Kidney tubule cell (primary cell): ENCODE measurements around the gene KHDC4.
"Not testable (repeated sequence)": the region's sequence is repeated elsewhere in the genome, so short reads cannot be mapped to it uniquely, and the experiment has no call there.

ENCODE experiments used
- DNase-seq: peaks from one replicate; pipeline ENCODE4 v3.0.0-alpha.2; 2018; ENCODE audit warnings: low spot score

KHDC4 gene

DNA sequence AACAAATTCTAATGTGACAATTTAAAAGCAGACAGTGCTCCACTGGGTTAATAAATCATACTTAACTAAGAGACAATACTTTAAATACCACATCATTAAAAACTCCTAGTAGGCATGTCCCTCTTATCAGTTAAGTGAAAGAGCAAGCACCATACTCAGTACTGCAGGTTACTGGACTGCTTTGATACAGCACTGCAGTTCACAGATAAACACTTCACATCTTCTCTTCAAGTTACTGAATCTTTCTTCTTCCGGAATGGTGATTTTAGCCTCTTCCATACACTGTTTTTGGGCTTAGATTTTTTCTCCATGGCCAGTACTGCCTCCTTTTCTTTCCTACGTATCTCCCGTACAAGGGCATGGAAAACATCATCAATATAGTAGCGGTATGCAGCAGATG, 34.1 kb downstream of the KHDC4 start:
- DNase-seq: no peak

DNA sequence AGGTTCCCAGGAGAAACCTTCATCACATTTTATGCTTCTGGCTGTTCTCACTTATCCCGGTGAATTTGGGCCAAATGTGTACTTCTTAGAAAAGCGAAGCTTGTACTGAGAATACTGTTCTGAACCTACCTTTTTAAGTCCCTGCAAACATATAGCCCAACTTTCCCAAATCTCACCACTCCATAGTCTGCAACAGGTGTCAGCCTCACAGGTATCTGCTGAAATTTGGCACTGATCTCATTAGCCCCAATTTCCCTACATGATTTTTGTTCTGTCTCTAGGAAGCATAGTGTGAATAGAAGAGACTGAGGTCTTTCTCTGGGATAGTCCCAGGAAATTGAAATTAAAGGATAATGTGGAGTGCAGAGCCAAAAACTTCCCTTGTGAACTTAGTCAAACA, 34.5 kb downstream of the KHDC4 start:
- no peak for DNase-seq

DNA sequence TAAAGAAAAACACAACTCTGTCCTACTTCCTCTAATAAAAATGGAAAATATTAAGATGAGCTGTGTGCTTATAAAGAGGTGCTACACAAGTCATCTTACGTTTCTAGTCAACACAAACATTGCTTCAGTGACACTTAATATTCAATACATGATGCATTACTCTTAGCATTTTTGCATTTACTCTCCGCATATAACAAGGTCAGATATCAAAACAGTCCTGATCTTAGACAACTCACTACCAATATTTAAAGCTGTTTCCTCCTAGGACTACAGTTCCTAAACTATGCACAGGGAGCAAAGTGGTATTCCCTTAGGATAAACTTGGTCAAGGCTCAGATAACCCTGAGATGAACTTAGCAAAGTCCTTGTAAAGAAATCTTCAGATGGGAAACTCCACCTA, 35.3 kb downstream of the KHDC4 start:
- DNase-seq: no peak

DNA sequence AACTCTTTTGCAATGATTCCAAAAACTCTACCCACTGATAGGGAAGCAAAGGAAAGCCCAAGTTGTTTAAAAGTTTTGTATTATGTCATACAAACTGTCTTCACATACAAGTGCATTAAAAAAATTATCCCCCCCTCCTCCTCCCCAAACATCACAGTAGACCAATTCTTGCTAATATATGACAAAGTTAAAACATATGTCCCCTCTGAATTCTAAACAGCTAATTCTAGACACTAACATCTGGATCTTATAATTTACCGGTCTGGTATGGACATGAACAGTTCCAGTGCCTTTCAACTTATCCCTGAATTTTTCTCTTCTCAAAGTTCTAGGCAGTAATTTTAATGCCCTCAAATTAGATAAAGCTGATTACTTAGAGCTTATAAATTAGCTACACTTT, 36.5 kb downstream of the KHDC4 start:
- DNase-seq: no peak

GRCh38 chr1:155896476-155896875, 37.7 kb downstream of the KHDC4 start:
- not testable (repeated sequence) for DNase-seq

GRCh38 chr1:155895617-155896016, 38.6 kb downstream of the KHDC4 start:
- DNase-seq: peak; percentile 18

DNA sequence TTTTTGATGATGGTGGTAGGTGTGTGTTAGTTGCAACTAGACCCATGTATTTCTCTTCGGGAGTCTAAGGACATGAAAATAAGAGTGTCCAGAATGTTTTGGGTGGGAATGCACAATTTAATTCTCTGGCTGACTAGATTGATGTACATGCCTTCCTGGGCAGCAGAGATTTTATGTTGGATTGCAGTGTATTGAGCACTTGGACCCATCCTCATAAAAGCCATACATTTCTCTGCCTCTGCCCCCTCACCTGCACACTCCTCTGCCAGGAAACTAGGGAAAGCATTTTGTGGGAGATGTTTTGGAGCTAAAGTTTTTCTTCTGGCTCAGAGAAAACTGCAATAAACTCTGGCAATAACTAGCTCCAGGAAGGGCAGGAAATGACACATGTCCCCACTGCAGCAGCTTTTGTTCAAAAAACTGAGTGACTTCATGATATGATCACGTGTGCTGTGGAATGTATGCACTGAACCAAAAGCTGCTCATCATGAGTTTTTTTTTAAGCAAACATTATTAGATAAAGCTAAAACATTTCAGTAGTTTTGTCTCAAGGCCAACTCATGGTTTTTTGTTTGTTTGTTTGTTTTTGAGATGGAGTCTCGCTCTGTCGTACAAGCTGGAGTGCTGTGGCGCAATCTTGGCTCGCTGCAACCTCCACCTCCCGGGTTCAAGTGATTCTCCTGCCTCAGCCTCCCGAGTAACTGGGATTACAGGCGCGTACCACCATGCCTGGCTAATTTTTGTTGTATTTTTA, 40.6 kb downstream of the KHDC4 start:
- peak; percentile 91 for DNase-seq

GRCh38 chr1:155892796-155893195, 41.4 kb downstream of the KHDC4 start:
- DNase-seq: peak; percentile 85

DNA sequence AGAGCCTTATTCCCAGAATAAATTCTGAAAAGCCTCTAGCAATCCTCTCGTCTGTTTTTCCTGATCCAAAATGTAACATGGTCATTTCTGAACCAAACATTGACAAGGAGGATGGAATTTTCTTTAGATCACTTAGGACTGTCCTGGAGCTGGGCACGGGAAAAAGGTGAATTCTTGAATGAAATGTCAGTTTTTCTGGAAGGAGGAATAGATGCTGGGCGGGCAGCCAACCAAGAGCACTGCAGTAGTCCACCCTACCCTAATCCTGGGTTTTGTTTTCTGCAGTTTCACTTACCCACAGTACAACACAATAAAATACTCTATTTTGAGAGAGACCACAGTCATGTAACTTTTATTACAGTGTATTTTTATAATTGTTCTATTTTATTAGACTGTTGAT, 44.0 kb downstream of the KHDC4 start:
- DNase-seq: no peak

GRCh38 chr1:155889566-155889965, 44.6 kb downstream of the KHDC4 start:
- DNase-seq: no peak

DNA sequence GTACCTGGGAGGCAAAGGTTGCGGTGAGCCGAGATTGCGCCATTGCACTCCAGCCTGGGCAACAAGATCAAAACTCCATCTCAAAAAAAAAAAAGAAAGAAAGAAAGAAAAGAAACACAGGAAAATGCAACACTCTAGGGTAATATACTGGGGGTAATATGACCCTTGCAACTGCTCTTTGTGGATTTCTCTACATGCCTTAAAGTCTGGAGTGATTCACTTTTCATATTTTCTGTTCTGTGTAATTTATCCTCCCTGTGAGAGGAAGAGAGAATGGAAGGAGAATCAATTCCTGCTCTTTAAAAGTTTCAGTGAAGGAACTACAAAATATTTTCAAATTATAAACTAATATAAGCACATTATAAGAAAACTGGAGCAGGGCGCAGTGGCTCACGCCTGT, 45.7 kb downstream of the KHDC4 start:
- no peak for DNase-seq

DNA sequence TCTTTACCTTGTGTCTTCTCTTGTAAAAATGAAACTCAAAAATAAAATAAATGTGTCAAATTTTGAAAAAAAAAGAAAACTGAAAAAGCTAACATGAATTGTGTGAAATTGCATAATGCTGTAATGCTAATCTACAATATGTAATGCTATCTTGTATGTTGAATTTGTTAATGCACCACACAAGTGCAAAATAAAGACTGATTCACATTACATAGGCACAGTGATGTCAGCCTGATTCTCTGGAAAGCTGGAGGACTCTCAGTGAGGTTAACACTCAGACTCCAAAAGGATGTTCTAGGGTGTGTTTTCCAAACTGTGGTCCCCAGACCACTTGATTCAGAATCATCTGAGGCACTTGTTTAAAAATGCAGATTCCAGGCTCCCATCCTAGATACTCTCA, 49.2 kb downstream of the KHDC4 start:
- no peak for DNase-seq

GRCh38 chr1:155884031-155884960, 49.9 kb downstream of the KHDC4 start:
- no peak for DNase-seq

- DNase-seq: no peak
Observed at GRCh38 chr1:155882766-155883165, 51.4 kb downstream of the KHDC4 start.

- no peak for DNase-seq
Observed at GRCh38 chr1:155882235-155882634, 52.0 kb downstream of the KHDC4 start.

- no peak for DNase-seq
Observed at GRCh38 chr1:155880950-155881349, 53.3 kb downstream of the KHDC4 start.

DNA sequence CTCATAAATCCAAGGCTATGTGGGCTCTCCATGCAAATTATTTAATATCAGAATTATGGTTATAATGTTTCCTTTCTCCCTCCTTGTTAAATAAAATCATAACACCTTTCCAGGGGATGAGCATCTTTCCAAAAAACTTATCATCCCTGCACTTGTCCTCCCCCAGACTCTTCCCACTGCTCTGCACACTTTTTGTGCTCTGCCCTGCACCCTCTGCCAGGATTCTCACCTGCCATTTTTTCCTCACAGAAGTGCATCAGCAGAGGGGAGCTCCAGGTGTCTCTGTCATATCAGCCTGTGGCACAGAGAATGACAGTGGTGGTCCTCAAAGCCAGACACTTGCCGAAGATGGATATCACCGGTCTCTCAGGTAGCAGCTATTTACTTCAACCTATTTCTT, 54.0 kb downstream of the KHDC4 start:
- DNase-seq: no peak

- no peak for DNase-seq
Observed at GRCh38 chr1:155877945-155878344, 56.3 kb downstream of the KHDC4 start.

GRCh38 chr1:155873860-155874259, 60.4 kb downstream of the KHDC4 start:
- peak; percentile 64 for DNase-seq

- no peak for DNase-seq
Observed at GRCh38 chr1:155872527-155872926, 61.7 kb downstream of the KHDC4 start.

DNA sequence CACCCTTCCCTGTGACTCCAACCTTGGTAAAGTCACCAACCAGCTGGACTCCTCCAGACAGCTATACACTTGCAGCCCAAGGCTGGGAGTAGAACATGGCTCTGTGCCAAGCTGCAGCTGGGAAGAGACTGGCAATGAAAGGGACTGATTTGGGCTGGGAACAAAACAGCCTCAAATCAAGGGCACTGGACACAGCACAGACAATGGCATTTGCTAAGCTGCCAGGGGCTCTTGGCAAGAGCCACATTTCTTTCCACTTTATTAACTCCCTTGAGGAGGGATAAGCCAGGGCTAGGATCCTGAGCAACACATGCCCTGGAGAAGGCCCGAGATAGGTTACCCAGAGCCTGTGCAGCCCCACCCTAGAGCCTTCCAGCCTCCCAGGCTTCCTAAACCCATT, 62.8 kb downstream of the KHDC4 start:
- DNase-seq: no peak

GRCh38 chr1:155867766-155868165, 66.4 kb downstream of the KHDC4 start:
- DNase-seq: no peak

DNA sequence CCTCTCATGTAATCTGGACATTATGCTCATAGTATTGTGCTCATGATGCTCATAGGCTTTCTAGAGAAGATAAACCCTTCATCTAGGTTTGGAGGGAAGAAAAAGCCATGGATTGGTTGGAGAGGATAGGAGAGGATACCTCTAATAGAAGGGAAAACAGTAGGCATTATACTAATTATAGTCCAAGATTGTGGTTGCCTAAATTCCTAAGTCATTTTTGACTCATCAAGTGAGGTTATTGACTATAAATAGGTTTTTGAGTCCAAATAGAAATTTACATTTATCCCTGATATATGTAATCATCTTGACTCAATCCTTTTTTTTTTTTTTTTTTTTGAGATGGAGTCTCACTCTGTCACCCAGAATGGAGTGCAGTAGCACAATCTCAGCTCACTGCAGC, 69.8 kb downstream of the KHDC4 start:
- DNase-seq: no peak
